K562 (cell line): ENCODE data around the gene ADGRE3. TPM values are rescaled to one million over a fixed set of nuclear protein-coding genes. Genes with fewer than 3 reads are reported as not detected.

Source experiments
- BHLHE40 ChIP-seq: IDR thresholded peaks from 2 replicates; pipeline ENCODE4 v1.6.1; 2011; ENCODE audit warnings: low read length, improper control_type of control experiment
- CAMTA2 ChIP-seq: fragments of 250-450 bp; sonication (Bioruptor Pico); conservative IDR thresholded peaks from 2 replicates; pipeline ENCODE4 v1.5.1; 2022
- CTCF ChIP-seq, 3 experiments: IDR thresholded peaks in 2 of 3; conservative IDR thresholded peaks in 1 of 3; 2 replicates each; pipeline ENCODE4 v1.5.1; 2011 to 2012; ENCODE audit warnings: low read length in 3 of 3, mild to moderate bottlenecking in 3 of 3, control low read depth in 2 of 3, improper control_type of control experiment in 1 of 3, inconsistent platforms in 1 of 3, low read depth in 1 of 3, mixed read lengths in 1 of 3, moderate library complexity in 1 of 3; ENCODE audit not compliant: insufficient read depth in 2 of 3
- CTCFL ChIP-seq: IDR thresholded peaks from 2 replicates; pipeline ENCODE4 v1.6.1; 2011; ENCODE audit warnings: borderline replicate concordance, low read depth, mild to moderate bottlenecking, moderate library complexity, low read length; ENCODE audit not compliant: insufficient read depth, poor library complexity, severe bottlenecking
- CXXC5 ChIP-seq: fragments of 250-450 bp; sonication (Bioruptor Pico); IDR thresholded peaks from 2 replicates; pipeline ENCODE4 v1.8.0; 2022; ENCODE audit warnings: inconsistent platforms, mild to moderate bottlenecking, moderate library complexity
- FOS ChIP-seq: IDR thresholded peaks from 3 replicates; pipeline ENCODE4 v1.6.1; 2011; ENCODE audit not compliant: insufficient read length; ENCODE audit errors: extremely low read depth
- FOXP4 ChIP-seq: sonication (generic); formaldehyde crosslinking; IDR thresholded peaks from 2 replicates; pipeline ENCODE4 v1.8.0; 2022; ENCODE audit warnings: mild to moderate bottlenecking, missing genetic modification reagents, borderline replicate concordance
- GTF2F1 ChIP-seq: IDR thresholded peaks from 2 replicates; pipeline ENCODE4 v1.6.1; 2011; ENCODE audit warnings: low read depth, low read length, improper control_type of control experiment
- MLX ChIP-seq, 2 experiments: fragments of 450-650 bp in 1 of 2; sonication (generic) in 1 of 2; formaldehyde crosslinking; conservative IDR thresholded peaks; 2 replicates each; pipeline versions ENCODE4 v1.4.0 to v1.8.1; 2020 to 2022; ENCODE audit warnings: mild to moderate bottlenecking in 1 of 2, missing genetic modification reagents in 1 of 2
- NR3C1 ChIP-seq: sonication (generic); formaldehyde crosslinking; IDR thresholded peaks from 2 replicates; pipeline ENCODE4 v1.8.1; 2022; ENCODE audit warnings: missing genetic modification reagents
- POLR2G ChIP-seq: fragments of 200-400 bp; formaldehyde crosslinking; IDR thresholded peaks from 2 replicates; pipeline ENCODE4 v1.6.1; 2017; ENCODE audit warnings: low read depth, mild to moderate bottlenecking, antibody characterized with exemption, low read length, moderate library complexity
- RB1 ChIP-seq: fragments of 450-650 bp; IDR thresholded peaks from 2 replicates; pipeline ENCODE4 v1.6.1; 2017; ENCODE audit warnings: low read depth, mild to moderate bottlenecking
- RERE ChIP-seq: sonication (generic); formaldehyde crosslinking; IDR thresholded peaks from 2 replicates; pipeline ENCODE4 v1.8.0; 2023; ENCODE audit warnings: missing genetic modification reagents, mild to moderate bottlenecking, borderline replicate concordance
- polyA plus RNA-seq, 8 experiments: library from polyadenylated mRNA; depleted of rRNA in 4 of 8; stranded (reverse) in 5 of 8; unstranded in 3 of 8; fragments of >200 nt; fragmentation: Nextera tagmentation in 2 of 8; fragmentation: Illumina TruSeq in 1 of 8; extraction: Ambion mirVana in 2 of 8; extraction: Trizol in 1 of 8; gene quantifications; 2 replicates each; pipeline versions ENCODE4 v1.2.1 to v1.2.3, GENCODE V29; 2011 to 2014; ENCODE audit warnings: inconsistent platforms in 1 of 8, missing spikeins in 1 of 8
- total RNA-seq, 7 experiments: library from RNA; depleted of rRNA in 6 of 7; stranded (reverse); fragments of >200 nt in 6 of 7; fragmentation: Illumina TruSeq in 2 of 7; extraction: Trizol in 2 of 7; gene quantifications; 2 replicates each; pipeline versions ENCODE4 v1.2.1 to v1.2.3, GENCODE V29; 2011 to 2021; ENCODE audit warnings: low replicate concordance in 1 of 7

The ADGRE3 gene
- total and polyA plus RNA-seq, 9 of the 15 experiments (the other 6 are each of a cell fraction or from before 2014, with no cell fraction given), result not detected

GRCh38 chr19:14571695-14572490 is 102.8 kb downstream of the ADGRE3 start, which contains the start of gene NDUFB7 (continued):
- 0 out of 2 replicates have a peak, but pooled peaks have one; percentile 62 for TF ChIP-seq FOXP4 (CRISPR knock-in tag)
- TF ChIP-seq FOS, result no peak
- TF ChIP-seq BHLHE40, result peak; percentile 44; the same call in 1 of the 2 replicates
- peak; percentile 86 for TF ChIP-seq RB1
- no peak for TF ChIP-seq RERE (CRISPR knock-in tag)
- peak in 1 of 2 experiments; percentile 21; a peak in 1 of 4 replicates for TF ChIP-seq MLX (CRISPR knock-in tag; conservative IDR thresholded peaks at IDR 0.05)
- TF ChIP-seq NR3C1, result 0 out of 2 replicates have a peak, but pooled peaks have one; percentile 56
- TF ChIP-seq CXXC5 (CRISPR knock-in tag), result peak; percentile 65
- TF ChIP-seq CAMTA2 (CRISPR knock-in tag), result no peak
- TF ChIP-seq POLR2G, result peak; percentile 84
- TF ChIP-seq CTCFL, result peak; percentile 99
- TF ChIP-seq CTCF (IDR thresholded peaks at IDR 0.05 in 2 of 3, conservative IDR thresholded peaks at IDR 0.05 in 1 of 3; ENCODE audit: insufficient read depth in 2 of 3, low read depth in 1 of 3, low read length in 3 of 3), result peak; percentile 85 to 91 (median 88)
- TF ChIP-seq GTF2F1, result no peak
